Transverse colon (tissue), 4 donors: ENCODE measurements around the gene CMAS. TPM values are rescaled to one million over a fixed set of nuclear protein-coding genes. Genes with fewer than 3 reads are reported as not detected.

Experiments
- DNase-seq: peaks from one replicate; pipeline ENCODE4 v3.0.0-alpha.2; 2019
- H3K27ac ChIP-seq, 4 donors: fragments of 200-600 bp; sonication (generic); 2 replicates each; pipeline ENCODE4 v1.5.1; 2016 to 2018; ENCODE audit warnings: inconsistent platforms in 4 of 4
- H3K27me3 ChIP-seq: fragments of 200-600 bp; sonication (generic); 2 replicates; pipeline ENCODE4 v1.5.1; 2017; ENCODE audit warnings: inconsistent platforms
- H3K36me3 ChIP-seq, 4 donors: fragments of 200-600 bp; sonication (generic); 2 replicates each; pipeline ENCODE4 v1.5.1; 2017 to 2019; ENCODE audit warnings: inconsistent platforms in 4 of 4
- H3K4me1 ChIP-seq, 4 donors: fragments of 200-600 bp; sonication (generic); 2 replicates each; pipeline ENCODE4 v1.5.1; 2017 to 2020; ENCODE audit warnings: inconsistent platforms in 4 of 4
- H3K4me3 ChIP-seq, 4 donors: fragments of 200-600 bp; sonication (generic); 1 replicate in 1 of 4; 2 replicates in 3 of 4; pipeline versions ENCODE4 v1.5.1 to v1.6.1; 2017 to 2019; ENCODE audit warnings: inconsistent platforms in 4 of 4
- H3K9me3 ChIP-seq, 2 donors: fragments of 200-600 bp; sonication (generic); 2 replicates each; pipeline ENCODE4 v1.5.1; 2017 to 2019; ENCODE audit warnings: inconsistent platforms in 2 of 2
- EP300 ChIP-seq: sonication (generic); formaldehyde crosslinking; IDR thresholded peaks from one replicate; pipeline ENCODE4 v1.6.1; 2017; ENCODE audit warnings: antibody characterized with exemption, low read depth
- POLR2A ChIP-seq: fragments of 450-650 bp; IDR thresholded peaks from one replicate; pipeline ENCODE4 v1.6.1; 2016; ENCODE audit warnings: antibody characterized with exemption, mild to moderate bottlenecking, moderate library complexity
- POLR2AphosphoS5 ChIP-seq, 3 donors: sonication (generic); formaldehyde crosslinking; IDR thresholded peaks; one replicate each; pipeline ENCODE4 v1.6.1; 2016; ENCODE audit warnings: antibody characterized with exemption in 3 of 3
- WGBS, 2 donors: methylation state at CpG; one replicate each; pipeline ENCODE4 v1.1.5; 2018; ENCODE audit warnings: low coverage in 1 of 2; 5-methylcytosine and 5-hydroxymethylcytosine counted together
- in situ Hi-C, 4 donors: fragments of 200-750 bp; cut with MboI; loops; one replicate each; pipeline versions ENCODE4 v1.15.0 to v1.15.1; 2017; ENCODE audit warnings: low sequenced_read_pairs in 3 of 4, low pct_ligation_motif_present in 1 of 4, low pct_unique_long_range_greater_than_20kb in 1 of 4
- intact Hi-C: fragments of 100-400 bp; cut with DNase I; formaldehyde crosslinking; loops from one replicate; pipeline ENCODE4 v1.15.1; 2023; ENCODE audit warnings: low total_unique reads
- total RNA-seq, 4 donors: library from RNA; depleted of rRNA; stranded (reverse); fragments of >200 nt; gene quantifications; one replicate each; pipeline ENCODE4 v1.1.0, GENCODE V29; 2016
- TF ChIP-seq, protein P1 (sequence below), 5 experiments: fragments of 200-600 bp in 3 of 5; fragments of 450-650 bp in 2 of 5; sonication (generic) in 3 of 5; IDR thresholded peaks; 1 replicate in 2 of 5; 2 replicates in 3 of 5; pipeline ENCODE4 v1.5.1; 2016 to 2017; ENCODE audit warnings: antibody characterized with exemption in 5 of 5, inconsistent platforms in 3 of 5, mild to moderate bottlenecking in 2 of 5, moderate library complexity in 1 of 5

CMAS gene
- total RNA-seq, 4 donors from 2014 or later = 12.3 to 92.6 (median 69.0) TPM

DNA sequence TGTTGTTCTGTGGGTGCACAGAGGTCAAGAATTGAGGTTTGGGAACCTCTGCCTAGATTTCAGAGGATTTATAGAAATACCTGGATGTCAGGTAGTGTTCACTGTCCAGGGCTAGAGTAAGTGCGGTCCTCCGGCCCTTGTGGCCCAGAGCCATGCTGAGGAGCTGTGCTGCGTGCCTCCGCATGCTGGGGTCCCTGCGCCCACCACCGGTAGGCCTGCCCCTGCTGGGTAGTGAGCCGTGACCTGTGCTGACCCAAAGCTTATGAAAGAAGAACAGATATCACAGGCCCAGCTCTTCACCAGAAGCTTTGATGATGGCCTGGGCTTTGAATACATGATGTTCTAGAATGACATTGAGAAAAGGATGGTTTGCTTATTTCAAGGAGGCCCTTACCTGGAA is 37.8 kb upstream of the CMAS start:
- intact Hi-C loops = no loop called here

DNA sequence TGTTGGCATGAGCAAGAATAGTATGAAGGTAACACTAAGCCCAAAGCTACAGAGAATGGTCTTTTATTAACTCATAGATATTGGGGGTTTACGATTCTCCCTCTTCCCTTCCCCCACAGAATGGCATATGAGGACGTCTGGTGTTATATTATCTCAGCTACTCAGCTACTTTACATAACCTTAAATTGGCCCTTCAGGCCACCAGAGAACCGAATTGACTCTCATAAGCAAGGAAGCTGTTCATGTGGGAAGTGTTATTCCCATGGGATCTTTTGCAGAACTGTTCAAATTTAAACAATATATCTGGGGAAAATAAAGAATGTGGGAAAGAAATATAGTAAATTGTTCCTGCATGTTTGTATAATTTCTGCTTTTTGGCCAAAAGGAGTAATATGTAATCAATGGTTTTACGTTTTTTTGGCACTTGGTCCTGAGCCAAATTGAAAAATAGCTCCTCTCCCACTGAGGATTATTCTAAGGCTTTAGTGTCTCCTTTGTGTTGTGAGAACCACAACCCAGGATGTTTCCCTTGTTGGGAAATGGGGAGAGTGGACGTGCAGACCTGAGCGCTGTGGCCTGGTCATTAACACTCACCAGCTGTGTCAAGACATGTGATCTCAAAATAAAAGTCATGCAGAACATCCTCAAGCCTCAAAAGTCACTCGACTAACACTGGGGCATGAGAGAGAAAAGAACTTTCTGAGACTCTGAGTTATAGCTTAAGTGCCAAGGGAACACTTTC is 31.8 kb upstream of the CMAS start:
- intact Hi-C loops (loop anchor here (10.0 kb wide), 1 partner anchor 319 kb away; no protein-coding TSS in a partner anchor), in situ Hi-C loops (loop anchor here in 1 of 4 donors (10.0 kb wide), 1 partner anchor 319 kb away; no protein-coding TSS in a partner anchor)
- Histone ChIP-seq H3K4me1 (no peaks in the 10 kb centered on the region), H3K9me3 (no peaks in the 10 kb centered on the region), H3K36me3 (no peaks in the 10 kb centered on the region), H3K27ac (no peak overlapping the region), H3K4me3 (no peak overlapping the region), H3K27me3 (no peaks in the 10 kb centered on the region)
- no peak for TF ChIP-seq POLR2AphosphoS5 (IDR thresholded peaks at IDR 0.05)
- TF ChIP-seq, protein P1, sequence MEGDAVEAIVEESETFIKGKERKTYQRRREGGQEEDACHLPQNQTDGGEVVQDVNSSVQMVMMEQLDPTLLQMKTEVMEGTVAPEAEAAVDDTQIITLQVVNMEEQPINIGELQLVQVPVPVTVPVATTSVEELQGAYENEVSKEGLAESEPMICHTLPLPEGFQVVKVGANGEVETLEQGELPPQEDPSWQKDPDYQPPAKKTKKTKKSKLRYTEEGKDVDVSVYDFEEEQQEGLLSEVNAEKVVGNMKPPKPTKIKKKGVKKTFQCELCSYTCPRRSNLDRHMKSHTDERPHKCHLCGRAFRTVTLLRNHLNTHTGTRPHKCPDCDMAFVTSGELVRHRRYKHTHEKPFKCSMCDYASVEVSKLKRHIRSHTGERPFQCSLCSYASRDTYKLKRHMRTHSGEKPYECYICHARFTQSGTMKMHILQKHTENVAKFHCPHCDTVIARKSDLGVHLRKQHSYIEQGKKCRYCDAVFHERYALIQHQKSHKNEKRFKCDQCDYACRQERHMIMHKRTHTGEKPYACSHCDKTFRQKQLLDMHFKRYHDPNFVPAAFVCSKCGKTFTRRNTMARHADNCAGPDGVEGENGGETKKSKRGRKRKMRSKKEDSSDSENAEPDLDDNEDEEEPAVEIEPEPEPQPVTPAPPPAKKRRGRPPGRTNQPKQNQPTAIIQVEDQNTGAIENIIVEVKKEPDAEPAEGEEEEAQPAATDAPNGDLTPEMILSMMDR (IDR thresholded peaks at IDR 0.05) = no peak
- no peak for TF ChIP-seq EP300
- no peak for TF ChIP-seq POLR2A
- 61 to 65% methylated on average over 7 of the region's 7 CpGs for WGBS, 2 donors
- no peak for DNase-seq

More for the DNA sequence above, 37.8 kb upstream of the CMAS start:
- Histone ChIP-seq H3K4me1 (no peaks in the 10 kb centered on the region), H3K4me3 (no peak overlapping the region), H3K27me3 (no peaks in the 10 kb centered on the region), H3K9me3 (no peaks in the 10 kb centered on the region), H3K36me3 (no peaks in the 10 kb centered on the region), H3K27ac (no peak overlapping the region)
- TF ChIP-seq, protein P1 (IDR thresholded peaks at IDR 0.05) = no peak
- no peak for TF ChIP-seq POLR2AphosphoS5 (IDR thresholded peaks at IDR 0.05)
- TF ChIP-seq POLR2A = no peak
- no peak for TF ChIP-seq EP300
- 97% methylated on average over 7 of the region's 7 CpGs; no CpG with 5 or more reads in 1 of the 2 donors for WGBS, 2 donors
- DNase-seq = no peak
- in situ Hi-C loops = loop anchor here in 1 of 4 donors (10.0 kb wide), 1 partner anchor 313 kb away; no protein-coding TSS in a partner anchor

DNA sequence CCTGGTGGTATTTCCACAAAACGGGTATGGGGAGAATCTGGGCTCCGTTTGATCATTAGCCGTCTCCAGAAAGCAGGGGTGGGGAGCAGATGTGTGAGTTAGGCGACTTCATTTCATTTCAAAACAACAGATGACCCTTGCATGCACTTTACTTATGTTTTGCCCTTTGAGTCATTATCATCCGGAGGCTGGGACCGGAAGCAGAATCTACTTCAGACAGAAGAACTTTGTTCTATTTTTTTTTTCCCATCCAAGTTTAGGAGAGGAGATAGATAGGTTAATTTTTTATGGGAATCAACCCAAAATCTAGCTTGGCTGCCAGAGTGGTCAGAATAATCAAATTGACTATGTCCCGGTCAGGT is 31.3 kb upstream of the CMAS start:
- H3K9me3 ChIP-seq = no peaks in the 10 kb centered on the region
- TF ChIP-seq POLR2A = no peak
- TF ChIP-seq POLR2AphosphoS5 (IDR thresholded peaks at IDR 0.05) = no peak
- no peak for TF ChIP-seq EP300
- TF ChIP-seq, protein P1 (IDR thresholded peaks at IDR 0.05) = no peak
- DNase-seq = no peak
- H3K27me3 ChIP-seq = no peaks in the 10 kb centered on the region
- intact Hi-C loops = loop anchor here (10.0 kb wide), 1 partner anchor 320 kb away; no protein-coding TSS in a partner anchor
- H3K27ac ChIP-seq = no peak overlapping the region
- 62 to 68% methylated on average over 2 to 7 of the region's 7 CpGs for WGBS, 2 donors
- no peaks in the 10 kb centered on the region for H3K36me3 ChIP-seq
- H3K4me3 ChIP-seq = no peak overlapping the region
- no peaks in the 10 kb centered on the region for H3K4me1 ChIP-seq
- in situ Hi-C loops = loop anchor here in 1 of 4 donors (10.0 kb wide), 1 partner anchor 320 kb away; no protein-coding TSS in a partner anchor

DNA sequence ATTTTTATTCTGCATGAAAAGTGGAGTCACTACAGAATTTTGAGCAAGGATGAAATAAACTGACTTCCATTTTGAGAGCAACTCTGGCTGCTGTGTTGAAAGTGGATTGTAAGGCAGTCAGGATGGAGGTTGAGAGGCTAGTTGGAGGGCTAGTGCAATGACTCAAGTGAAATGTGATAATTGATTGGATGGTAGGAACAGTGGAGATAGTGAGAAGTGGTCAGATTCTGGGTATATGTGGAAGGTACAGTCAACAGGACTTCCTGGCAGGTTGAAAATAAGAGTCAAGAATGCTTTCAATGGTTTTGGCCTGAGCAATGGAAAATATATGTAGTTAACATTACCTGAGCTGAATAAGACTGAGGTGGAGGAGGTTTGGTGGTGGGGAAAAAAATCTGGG is 29.0 kb upstream of the CMAS start:
- intact Hi-C loops = loop anchor here (10.0 kb wide), 1 partner anchor 322 kb away; no protein-coding TSS in a partner anchor
- no peaks in the 10 kb centered on the region for H3K27me3 ChIP-seq
- DNase-seq = no peak
- in situ Hi-C loops = loop anchor here in 1 of 4 donors (10.0 kb wide), 1 partner anchor 322 kb away; no protein-coding TSS in a partner anchor
- H3K4me3 ChIP-seq = no peak overlapping the region
- no peaks in the 10 kb centered on the region for H3K9me3 ChIP-seq
- H3K27ac ChIP-seq = no peak overlapping the region
- no peaks in the 10 kb centered on the region for H3K36me3 ChIP-seq
- H3K4me1 ChIP-seq = no peaks in the 10 kb centered on the region
- TF ChIP-seq EP300 (no peak), POLR2AphosphoS5 (IDR thresholded peaks at IDR 0.05) (no peak), POLR2A (no peak)
- TF ChIP-seq, protein P1 (IDR thresholded peaks at IDR 0.05) = no peak
